GM18526 (cell line): ENCODE results near the gene PLA2G6.

Experiments
- POLR2A ChIP-seq: IDR thresholded peaks from 3 replicates; pipeline ENCODE4 v1.6.1; 2011; ENCODE audit not compliant: insufficient read length; ENCODE audit errors: extremely low read depth

Gene PLA2G6

GRCh38 chr22:38184788-38185187 lies 3.2 kb upstream of the PLA2G6 start:
- no peak for TF ChIP-seq POLR2A

GRCh38 chr22:38180841-38181452 lies 683 bp downstream of the PLA2G6 start:
- peak; percentile 42 for TF ChIP-seq POLR2A

GRCh38 chr22:38177926-38178604 lies 3.6 kb downstream of the PLA2G6 start:
- no peak for TF ChIP-seq POLR2A

GRCh38 chr22:38177044-38177443 lies 4.6 kb downstream of the PLA2G6 start:
- TF ChIP-seq POLR2A = no peak

GRCh38 chr22:38176170-38176741 lies 5.4 kb downstream of the PLA2G6 start:
- no peak for TF ChIP-seq POLR2A

- no peak for TF ChIP-seq POLR2A
Measured at GRCh38 chr22:38175206-38176118, 6.2 kb downstream of the PLA2G6 start.

GRCh38 chr22:38174626-38175025 lies 7.0 kb downstream of the PLA2G6 start:
- TF ChIP-seq POLR2A = no peak

GRCh38 chr22:38173641-38173906 lies 8.1 kb downstream of the PLA2G6 start:
- TF ChIP-seq POLR2A = no peak

- no peak for TF ChIP-seq POLR2A
Measured at GRCh38 chr22:38172832-38173640, 8.6 kb downstream of the PLA2G6 start.

GRCh38 chr22:38171927-38172831 lies 9.5 kb downstream of the PLA2G6 start:
- TF ChIP-seq POLR2A = no peak

- no peak for TF ChIP-seq POLR2A
Measured at GRCh38 chr22:38170469-38170868, 11.2 kb downstream of the PLA2G6 start.

GRCh38 chr22:38169116-38169515 lies 12.5 kb downstream of the PLA2G6 start:
- TF ChIP-seq POLR2A = no peak

GRCh38 chr22:38167988-38168407 lies 13.6 kb downstream of the PLA2G6 start:
- no peak for TF ChIP-seq POLR2A

- TF ChIP-seq POLR2A = no peak
Measured at GRCh38 chr22:38165922-38166593, 15.6 kb downstream of the PLA2G6 start.

GRCh38 chr22:38164551-38164918 lies 17.1 kb downstream of the PLA2G6 start:
- no peak for TF ChIP-seq POLR2A
